GM21528 (cell line): ENCODE measurements around the gene LZTR1.
A peak's percentile ranks its signal among the peaks of the same experiment; 100 is the strongest.
"Not testable (repeated sequence)": the region's sequence is repeated elsewhere in the genome, so short reads cannot be mapped to it uniquely, and the experiment has no call there.

Experiments used
- ATAC-seq: cut with Tn5 transposase; IDR thresholded peaks from one replicate; pipeline ENCODE4 v1.9.1; 2021; ENCODE audit warnings: mild to moderate bottlenecking, moderate library complexity; ENCODE audit not compliant: unreplicated experiment, low FRiP score

The LZTR1 gene

DNA sequence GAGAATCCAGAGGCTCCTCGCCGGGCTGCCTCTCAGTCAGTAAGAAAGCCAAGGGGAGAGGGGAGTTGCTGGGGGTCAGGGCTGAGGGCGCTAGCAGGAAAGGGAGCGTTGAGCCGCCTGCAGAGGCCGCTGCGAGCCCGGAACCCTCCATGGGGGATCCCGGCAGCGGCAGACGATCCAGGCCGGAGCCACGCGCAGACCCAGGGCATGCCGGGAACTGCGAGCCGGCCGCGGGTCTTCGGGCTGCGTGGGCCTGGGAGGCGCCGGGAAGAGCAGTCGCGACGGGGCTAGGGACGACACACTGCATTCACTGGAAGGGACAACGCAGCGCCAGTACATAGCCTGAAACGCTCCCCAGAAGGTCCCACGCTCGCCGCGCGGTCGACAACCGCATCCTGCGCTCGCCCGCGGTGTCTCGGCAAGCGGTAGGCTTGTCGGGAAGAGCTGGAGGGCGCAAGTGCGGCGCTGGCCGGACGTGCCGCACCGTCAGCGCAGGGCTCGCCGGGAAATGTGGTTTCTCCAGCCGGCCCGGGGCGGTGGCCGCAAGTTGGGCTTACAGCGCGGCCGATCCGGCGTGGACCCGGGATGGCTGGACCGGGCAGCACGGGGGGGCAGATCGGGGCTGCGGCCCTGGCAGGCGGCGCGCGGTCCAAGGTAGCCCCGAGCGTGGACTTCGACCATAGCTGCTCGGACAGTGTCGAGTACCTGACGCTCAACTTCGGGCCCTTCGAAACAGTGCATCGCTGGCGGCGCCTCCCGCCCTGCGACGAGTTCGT, at the start of gene LZTR1:
LZTR1 (plus strand) TSS at position 511 of the 776 bp plus-strand sequence; CDS start at position 586, 75 bp downstream.
- peak; percentile 56 for ATAC-seq

DNA sequence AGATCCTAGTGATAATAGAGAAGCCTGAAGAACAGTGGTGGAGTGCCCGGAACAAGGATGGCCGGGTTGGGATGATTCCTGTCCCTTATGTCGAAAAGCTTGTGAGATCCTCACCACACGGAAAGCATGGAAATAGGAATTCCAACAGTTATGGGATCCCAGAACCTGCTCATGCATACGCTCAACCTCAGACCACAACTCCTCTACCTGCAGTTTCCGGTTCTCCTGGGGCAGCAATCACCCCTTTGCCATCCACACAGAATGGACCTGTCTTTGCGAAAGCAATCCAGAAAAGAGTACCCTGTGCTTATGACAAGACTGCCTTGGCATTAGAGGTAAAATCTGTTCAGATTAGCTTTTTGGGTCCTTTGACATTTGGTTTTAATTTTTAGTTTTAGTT, 48.2 kb upstream of the LZTR1 start:
- ATAC-seq: no peak

DNA sequence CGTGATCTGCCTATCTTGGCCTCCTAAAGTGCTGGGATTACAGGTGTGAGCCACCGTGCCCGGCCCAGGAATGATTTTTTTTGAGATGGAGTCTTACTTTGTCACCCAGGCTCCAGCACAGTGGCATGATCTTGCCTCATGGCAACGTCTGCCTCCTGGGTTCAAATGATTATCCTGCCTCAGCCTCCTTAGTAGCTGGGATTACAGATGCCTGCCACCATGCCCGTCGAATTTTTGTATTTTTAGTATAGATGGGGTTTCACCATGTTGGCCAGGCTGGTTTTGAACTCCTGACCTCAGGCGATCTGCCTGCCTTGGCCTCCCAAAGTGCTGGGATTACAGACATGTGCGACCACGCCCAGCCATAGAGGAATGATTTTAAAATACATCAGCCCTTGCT, 47.0 kb upstream of the LZTR1 start:
- ATAC-seq: not testable (repeated sequence)

DNA sequence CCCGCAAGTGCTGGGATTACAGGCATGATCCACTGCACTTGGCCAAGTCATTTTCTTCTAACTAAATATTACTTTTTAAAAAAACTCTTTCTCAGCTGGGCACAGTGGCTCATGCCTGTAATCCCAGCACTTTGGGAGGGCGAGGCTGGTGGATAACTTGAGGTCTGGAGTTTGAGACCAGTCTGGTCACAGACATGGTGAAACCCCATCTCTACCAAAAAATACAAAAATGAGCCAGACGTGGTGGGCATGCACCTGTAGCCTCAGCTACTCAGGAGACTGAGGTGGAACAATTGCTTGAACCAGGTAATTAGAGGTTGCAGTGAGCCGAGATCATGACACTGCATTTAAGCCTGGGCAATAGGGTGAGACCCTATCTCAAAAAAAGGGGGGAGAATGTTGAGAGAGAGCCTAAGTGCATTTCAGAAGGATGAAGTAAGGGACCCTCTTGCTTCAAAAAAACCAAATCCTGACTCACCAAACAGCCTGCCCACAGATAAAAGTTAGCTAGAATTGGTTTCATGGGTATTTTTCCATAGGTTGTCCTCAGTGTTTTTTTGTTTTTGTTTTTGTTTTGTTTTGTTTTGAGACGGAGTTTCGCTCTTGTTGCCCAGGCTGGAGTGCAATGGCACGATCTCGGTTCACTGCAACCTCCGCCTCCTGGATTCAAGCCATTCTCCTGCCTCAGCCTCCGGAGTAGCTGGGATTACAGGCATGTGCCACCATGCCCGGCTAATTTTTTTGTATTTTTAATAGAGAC, 46.1 kb upstream of the LZTR1 start:
- not testable (repeated sequence) for ATAC-seq

DNA sequence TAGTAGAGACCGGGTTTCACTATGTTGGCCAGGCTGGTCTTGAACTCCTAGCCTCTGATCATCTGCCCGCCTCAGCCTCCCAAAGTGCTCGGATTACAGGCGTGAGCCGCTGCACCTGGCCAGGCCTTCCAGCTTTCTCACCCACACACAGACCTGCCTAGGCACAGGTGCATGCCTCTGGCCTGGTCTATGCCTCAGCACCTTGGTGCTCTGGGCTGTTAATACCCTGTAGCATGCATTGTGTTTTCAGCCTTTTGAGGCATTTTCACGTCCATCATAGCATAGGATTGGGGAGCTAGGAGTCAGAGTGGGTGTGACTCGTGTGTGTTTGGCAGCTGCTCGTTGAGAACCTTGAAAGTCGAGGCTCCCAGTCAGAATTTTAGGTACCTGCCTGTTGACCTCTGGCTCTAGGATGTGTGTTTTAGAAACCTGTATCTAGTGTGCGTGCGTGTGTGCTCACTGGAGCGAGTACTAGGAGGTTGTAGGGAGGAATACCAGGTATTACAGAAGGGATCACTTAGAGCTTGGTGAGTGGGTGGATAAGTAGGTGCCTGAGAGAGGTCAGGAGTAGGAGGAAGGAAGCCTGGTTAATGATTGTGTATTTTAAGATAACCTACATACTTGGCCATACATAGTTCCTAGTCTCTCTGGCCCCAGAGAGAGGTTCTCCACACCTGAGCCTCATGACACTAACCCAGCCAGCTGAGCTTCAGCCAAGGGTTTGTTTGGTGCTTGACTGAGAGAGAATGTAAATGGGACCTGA, 44.9 kb upstream of the LZTR1 start:
- ATAC-seq: no peak

DNA sequence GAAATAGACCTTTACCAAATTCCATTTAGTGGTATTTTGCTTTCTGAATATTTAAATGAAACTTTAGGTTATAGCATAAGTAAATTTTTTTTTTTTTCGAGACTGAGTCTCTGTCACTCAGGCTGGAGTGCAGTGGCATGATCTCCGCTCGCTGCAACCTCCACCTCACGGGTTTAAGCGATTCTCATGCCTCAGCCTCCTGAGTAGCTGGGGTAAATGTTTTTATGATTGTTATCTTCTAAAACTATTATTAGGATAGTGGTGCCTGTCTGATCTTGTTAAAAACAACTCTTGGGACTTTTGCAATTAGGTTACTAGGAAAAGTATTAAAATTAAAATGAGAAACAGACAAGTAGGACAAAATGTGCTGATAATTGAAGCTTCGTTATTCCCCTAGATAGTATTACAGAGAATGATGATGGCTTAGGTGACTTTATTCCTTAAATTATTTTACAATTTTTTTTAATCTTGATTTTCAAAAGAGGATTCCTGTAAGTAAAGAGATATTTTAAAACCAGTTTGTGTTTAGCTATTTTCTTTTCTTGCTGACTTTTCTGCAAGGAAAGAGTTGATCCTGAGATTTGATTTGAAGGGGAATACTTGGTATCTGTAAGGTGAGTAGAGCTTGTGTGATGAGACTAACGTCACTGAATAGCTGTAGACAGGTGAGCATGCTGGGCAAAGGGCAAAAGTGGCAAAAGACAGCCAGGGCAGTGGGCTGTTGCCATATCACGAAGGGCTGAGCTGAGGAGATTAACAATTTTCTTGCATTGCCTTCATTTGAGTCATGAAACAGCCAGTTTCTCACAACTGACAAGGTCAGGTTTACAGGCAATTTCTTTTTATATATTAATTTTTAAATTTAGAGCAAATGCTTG, 44.1 kb upstream of the LZTR1 start:
- no peak for ATAC-seq

DNA sequence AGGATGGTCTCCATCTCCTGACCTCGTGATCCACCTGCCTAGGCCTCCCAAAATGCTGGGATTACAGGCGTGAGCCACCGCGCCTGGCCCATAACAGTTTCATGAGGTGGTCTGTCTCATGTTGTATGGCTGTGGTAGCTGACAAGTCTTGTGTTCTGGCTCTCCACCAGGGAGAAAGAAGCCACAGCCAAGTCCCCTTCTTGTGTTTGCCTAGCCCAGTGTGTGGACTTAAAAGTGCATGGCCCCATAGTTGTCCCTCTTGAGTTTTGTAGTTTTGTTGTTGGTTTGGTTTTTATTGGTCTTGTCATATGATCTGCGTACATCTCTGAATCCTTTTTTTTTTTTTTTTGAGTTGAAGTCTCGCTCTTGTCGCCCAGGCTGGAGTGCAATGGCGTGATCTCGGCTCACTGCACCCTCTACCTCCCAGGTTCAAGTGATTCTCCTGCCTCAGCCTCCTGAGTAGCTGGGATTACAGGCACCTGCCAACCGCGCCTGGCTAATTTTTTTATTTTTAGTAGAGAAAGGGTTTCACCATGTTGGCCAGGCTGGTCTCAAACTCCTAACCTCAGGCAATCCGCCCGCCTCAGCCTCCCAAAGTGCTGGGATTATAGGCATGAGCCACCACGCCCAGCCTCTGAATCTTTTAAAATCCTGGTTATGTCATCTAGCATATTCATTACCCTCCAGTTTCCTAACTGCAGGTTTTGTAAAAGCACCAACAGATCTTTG, 42.5 kb upstream of the LZTR1 start:
- ATAC-seq: not testable (repeated sequence)

DNA sequence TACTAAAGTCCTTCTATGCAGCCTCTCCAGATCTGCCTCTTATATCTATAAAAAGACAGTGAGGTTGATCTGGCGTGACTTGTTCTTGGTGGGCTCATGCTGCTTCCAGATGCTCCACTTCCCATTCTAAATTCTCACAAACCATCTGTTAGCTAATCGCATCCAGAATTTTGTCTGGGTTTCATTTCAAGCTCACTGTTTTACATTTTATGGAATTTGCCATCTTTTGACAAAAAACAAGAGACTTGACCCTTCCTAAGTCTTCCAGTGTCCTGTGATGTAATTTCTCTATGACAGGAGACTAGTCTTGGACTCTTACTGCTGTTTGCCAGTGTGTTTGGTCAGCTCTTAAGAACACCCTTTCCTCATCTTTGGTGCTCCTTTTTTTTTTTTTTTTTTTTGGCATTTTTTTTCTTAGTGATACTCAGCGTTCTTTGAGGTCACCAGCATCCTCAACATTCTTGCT, 41.9 kb upstream of the LZTR1 start:
- ATAC-seq: no peak

DNA sequence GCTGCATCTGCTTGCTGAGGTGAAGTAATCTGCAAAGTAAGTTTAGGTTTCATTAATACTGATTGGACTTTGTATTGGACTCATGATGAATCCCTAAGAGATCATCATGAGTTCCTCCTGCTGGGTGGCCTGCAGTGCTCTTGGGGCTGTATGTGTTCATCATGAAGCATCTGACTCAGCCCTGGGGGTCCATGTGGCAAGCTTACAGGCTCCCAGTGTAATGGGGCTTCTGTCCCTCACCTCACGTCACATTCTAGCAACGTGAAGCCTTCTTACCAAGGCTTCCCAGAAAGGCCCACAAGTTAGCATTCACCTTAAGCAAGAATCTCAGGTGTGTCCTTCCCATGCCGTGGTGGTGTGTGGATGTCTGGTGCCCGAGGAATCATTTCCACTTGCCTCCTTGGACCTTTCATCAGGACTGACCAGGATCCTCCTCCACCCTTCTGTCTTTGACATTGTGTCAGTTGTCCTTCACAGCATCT, 41.2 kb upstream of the LZTR1 start:
- no peak for ATAC-seq

DNA sequence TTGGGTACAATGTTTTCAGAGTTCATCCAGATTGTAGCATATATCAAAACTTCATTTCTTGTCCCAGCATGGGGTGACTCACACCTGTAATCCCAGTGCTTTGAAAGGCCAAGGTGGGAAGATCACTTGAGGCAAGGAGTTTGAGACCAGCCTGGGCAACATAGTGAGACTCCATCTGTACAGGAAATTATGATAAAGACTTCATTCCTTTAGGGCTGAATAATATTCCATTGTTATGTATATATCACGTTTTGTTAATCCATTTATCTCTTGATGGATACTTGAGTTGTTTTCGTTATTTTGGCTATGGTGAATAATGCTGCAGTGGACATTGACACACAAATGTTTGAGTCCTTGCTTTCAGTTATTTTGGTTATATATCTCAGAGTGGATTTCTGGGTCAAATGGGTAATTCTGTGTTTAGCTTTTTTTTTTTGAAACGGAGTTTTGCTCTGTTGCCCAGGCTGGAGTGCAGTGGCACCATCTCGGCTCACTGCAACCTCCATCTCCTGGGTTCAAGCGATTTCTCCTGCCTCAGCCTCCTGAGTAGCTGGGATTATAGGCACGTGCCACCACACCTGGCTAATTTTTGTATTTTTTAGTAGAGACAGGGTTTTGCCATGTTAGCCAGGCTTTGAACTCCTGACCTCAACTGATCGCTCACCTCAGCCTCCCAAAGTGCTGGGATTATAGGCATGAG, 39.7 kb upstream of the LZTR1 start:
- not testable (repeated sequence) for ATAC-seq

DNA sequence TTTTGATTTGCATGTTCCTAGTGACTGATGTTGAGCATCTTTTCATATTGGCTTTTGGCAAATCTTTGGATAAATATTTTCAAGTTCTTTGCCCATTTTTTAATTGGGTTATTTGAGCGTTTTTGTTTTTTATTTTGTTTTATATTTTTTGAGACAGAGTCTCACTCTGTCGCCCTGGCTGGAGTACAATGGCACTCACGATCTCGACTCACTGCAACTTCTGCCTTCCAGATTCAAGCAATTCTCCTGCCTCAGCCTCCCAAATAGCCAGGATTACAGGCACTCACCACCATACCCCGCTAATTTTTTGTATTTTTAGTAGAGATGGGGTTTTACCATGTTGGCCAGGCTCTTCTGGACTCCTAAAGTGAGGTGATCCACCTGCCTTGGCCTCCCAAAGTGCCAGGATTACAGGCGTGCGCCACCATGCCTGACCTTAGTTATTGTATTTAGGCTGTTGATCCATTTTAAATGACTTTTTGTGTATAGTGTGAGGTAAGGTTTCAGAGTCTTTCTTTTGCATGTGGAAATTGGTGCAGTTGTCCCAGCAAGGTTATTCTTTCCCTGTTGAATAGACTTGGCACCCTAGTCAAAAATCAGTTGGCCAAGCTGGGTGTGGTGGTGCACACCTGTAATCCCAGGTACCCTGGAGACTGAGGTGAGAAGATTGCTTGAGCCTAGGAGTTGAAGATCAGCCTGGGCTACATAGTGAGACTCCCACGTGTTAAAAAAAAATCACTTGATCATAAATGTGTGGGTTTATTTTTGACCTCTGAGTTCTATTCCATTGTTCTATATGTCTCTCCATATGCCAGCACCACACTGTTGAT, 38.8 kb upstream of the LZTR1 start:
- no peak for ATAC-seq

DNA sequence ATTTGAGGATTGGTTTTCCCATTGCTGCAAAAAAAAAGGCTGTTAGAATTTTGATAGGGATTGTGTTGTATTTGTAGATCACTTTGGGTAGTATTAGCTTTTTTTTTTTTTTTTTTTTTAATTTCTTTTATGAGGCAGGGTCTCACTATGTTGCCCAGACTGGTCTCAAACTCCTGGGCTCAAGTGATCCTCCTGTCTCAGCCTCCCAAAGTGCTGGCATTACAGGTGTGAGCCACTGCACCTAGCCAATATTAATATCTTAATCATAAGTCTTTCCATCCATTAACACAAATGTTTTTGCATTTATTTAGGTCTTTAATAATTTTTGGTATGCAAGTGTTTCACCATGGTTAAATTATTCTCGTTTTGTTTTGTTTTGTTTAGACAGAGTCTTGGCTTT, 38.1 kb upstream of the LZTR1 start:
- no peak for ATAC-seq

DNA sequence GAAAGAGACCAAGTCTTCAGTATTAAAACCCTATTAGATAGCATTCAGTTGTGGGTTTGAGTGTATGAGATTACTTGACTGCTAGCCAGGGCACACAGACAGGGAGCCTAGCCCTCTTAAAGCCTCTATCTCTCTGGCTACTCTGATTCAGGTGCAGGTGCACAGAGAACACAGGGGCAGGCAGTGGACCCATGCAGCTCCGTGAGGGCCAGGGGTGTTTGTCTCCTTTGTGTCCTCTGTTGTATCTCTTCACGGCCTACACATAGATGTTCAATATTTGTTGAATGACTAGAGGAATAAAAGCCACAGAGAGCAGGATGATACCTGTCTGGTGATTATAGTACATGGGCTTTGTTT, 36.5 kb upstream of the LZTR1 start:
- no peak for ATAC-seq

DNA sequence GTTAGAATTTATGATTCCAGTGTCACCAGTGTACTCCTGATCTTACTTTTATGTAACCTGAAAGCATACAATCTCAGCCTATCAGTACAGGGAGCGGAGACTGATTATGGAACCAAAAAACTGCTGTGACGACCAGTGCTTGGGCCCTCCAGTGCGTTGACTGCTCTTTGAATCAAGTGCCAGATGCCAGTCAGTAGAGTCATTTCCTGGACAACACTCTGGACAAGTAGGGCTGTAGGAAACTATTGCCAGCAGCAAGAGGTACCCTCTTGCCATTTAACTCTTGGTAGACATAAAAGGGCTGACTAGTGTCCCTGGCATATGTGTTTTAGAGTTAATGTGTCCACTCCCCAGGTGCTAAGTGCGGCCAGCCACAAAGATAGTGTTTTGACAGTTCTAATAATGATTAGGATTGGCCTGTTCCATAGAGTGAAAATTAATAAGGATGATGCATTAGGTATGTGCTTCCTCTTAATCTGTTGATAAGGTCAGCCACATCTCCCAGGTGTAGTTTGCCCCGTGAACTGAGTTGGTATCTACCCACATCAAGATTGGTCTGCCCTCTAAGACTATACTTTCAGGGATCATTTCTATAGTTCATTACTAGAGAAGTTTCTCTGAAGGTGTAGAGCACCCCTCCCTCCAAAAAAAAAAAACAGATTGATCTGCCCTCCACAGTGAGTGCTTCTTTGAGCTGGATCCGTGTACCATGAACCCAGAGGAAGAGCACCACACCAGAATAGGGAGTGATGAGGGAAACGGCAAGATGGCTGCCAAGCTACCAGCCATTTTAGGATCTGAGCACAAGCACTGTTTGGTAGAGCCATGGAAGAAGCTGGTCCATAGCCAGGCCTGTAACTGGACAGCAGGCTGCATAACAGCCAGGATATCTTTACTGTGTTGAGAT, 35.8 kb upstream of the LZTR1 start:
- no peak for ATAC-seq

DNA sequence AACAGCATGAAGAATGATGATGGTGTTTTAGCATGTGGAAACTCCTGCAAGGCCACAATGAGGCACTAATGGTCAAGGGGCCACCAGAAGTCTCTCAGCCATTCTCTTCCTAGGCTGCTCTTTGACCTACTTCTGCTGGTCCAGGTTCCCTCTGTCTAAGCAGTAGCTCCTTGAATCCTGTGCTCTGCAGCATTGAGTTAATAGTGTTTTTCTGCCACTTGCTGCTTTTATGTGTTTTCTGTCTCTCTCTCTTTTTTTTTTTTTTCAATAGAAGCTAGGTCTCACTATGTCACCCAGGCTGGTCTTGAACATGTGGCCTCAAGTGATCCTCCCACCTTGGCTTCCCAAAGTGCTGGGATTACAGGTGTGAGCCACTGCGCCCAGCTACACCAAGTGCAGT, 35.1 kb upstream of the LZTR1 start:
- ATAC-seq: no peak

DNA sequence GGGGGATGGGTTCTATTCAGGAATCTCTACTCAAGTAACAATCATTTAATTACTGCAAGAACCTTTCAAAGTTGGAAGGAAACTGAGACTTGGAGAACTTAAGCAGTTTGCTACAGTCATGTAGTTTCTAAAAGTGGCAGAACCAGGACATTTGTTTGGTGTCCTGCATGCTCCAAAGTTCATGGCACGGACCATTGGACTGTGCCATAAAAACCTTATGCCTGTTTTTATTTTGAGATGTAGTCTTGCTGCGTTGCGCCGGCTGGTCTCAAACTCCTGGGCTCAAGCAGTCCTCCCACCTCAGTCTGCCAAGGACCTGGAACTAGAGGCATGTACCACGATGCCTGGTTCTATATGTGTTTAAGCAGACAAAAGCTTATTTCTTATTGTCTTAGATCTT, 33.6 kb upstream of the LZTR1 start:
- no peak for ATAC-seq

DNA sequence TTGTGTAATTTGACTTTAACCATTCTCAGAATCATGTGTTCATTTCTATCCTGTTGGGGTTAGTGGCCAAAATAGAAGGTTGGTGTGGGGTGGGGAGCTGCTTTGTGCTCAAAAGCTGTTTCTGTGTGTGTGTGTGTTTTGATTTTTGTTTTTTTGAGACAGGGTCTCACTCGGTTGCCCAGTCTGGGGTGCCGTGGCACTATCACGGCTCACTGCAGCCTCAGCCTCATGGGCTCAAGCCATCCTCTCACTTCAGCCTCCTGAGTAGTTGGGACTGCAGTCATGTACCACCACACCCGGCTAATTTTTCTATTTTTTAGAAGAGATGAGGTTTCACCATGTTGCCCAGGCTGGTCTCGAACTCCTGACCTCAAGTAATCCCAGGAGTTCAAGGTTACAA, 33.1 kb upstream of the LZTR1 start:
- no peak for ATAC-seq
